HG03521 (cell line): Measurements from ENCODE around the gene SMARCA1.

ENCODE experiments used
- ATAC-seq: cut with Tn5 transposase; IDR thresholded peaks from one replicate; pipeline ENCODE4 v1.9.1; 2021; ENCODE audit warnings: mild to moderate bottlenecking, moderate library complexity; ENCODE audit not compliant: unreplicated experiment

SMARCA1 gene

DNA sequence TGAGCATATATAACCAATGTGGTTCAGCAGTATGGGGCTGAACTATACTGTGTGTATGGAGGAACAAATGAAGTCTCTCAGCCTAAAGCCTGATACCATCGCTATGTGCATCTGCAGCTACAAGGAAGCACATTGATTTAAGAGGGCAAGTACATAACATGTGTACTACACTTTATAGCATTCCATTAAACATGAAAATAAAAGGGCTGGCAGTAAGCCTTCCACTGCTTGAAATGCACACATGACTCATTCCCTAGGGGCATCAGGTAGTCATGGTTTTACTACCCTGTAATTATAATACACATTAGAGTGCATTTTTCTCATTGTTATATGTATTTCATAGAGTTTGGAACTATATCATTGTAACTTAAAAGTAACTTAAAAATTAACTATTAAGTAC is 51.2 kb downstream of the SMARCA1 start:
- no peak for ATAC-seq

DNA sequence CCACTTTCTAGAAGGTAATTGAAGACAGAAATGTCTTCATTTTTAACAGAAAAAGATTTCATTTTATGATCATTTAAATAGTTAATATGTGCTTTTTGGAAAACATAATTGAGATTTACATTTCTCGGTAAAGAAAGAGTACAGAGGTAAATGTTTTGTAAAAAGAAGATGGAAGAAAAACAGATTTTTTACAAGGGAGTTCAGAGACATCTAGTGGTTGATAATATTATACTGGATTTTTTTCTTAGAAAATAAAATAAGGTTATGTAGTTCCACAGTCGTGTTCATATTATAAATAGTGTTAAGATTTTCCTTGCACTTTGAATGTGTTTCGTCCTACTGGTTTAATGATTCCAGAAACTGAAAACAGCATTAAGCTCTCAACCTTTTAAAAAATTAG is 60.6 kb downstream of the SMARCA1 start:
- ATAC-seq: no peak

DNA sequence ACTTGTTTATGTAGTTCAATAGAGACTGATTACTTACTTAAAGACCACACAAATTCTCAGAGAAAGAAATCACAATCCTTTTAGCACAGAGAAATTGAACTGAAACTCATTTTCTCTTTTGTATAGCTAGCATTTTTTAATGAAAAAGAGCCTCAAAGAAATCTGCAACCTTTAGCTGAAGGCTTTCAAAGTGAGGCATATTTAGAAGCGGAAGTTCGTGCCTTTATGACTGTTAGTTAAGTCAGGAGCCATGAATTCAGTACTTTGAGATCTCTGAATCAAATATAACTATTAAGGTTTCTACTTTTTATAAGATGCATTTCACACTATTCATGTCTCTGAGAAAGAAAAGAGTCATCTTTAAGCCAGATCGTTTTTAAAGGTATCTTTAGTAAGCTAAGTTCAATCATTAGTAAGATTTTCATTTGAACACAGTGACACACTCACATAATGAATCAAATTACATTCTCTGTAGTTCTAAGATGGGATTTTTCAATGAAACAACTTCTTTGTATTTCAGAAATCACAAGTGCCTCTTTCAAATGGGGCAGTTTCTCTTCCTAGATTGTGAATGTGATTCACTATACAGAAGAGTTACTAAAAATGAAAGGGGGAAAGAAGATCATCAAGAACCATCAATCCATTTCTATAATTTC is 61.4 kb downstream of the SMARCA1 start:
- ATAC-seq: no peak

DNA sequence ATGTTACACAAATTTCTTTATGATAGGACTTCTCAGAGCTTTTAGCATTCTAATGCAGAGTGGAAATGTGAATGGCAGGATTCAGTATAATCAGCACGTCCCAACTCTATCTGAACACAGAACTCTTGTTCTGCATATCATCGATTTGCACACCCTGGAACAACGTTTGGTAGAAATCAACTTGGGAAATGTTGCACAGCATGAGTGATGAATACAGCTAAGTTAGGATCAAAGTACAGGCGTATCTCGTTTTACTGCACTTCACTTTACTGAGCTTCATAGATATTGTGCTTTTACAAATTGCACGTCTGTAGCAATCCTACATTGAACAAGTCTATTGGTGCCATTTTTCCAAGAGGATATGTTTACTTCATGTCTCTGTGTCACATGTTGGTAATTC is 70.8 kb downstream of the SMARCA1 start:
- no peak for ATAC-seq

DNA sequence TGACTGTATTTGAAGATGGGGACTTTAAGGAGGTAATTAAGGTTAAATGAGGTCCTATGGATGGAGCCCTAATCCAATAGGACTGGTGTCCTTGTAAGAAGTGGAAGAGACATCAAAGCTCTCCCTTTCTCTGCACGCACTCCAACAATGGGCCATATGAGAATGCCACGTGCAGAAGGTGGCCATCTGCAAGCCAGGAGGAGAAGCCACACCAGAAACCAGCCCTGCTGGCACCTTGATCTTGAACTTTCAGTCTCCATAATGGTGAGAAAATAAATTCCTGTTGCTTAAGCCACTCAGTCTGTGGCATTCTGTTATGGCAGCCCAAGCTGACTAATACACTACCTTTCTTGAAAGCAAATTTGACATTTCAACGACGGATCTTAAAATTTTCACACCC is 73.2 kb downstream of the SMARCA1 start:
- ATAC-seq: no peak

DNA sequence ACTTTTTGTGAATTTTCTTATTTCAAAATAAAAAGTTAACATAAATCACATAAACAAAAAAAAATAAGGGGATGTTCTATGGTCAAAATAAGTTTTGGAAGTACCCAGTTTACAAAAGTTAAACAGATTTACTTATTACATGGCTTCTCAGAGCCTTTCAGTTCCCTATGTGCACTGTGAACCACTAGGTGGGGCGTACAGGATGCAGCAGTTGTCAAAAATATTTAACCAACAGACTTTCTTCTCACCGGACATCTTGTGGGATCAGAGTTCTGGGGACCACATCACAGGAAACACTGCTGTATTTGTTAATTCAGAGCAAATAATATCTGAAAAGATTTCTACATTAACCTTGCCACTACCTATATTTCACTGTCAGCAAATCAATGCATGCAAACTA is 74.1 kb downstream of the SMARCA1 start:
- ATAC-seq: no peak

DNA sequence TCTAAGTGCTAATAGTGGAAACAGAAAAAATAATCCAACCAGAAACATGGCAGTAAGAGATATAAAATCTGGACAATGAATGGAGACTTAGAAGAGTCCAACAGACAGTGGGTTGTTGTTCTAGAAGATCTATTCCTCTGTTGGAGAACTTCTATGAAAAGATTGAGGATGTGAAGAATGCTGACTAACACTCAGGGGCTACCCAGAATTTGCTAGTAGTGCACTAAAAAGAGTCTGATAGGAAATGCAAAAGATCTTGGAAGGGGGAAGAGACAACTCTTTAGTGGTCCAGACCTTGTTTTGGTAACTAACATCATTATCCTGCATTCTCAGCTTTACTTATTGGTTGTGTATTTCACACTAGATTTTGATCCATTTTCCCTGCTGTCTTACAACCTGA is 77.9 kb downstream of the SMARCA1 start:
- ATAC-seq: no peak

DNA sequence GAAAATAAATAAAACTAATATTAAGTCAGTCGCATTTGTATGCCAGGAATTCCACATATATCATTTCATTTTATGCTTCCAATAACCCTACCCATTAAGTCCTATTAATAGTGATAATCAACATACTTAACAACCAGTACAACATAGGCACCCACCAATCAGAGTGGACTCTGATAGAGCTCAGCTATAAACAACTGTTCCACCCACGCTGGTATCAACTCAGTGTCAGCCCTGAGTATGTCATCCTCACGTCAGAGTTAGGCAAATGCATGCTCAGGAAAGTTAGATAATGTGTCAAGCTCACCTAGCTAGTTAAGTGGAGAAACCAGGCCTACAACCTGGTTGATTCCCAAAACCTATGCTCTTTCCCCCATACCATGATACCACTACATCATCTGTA is 89.3 kb downstream of the SMARCA1 start:
- ATAC-seq: no peak

DNA sequence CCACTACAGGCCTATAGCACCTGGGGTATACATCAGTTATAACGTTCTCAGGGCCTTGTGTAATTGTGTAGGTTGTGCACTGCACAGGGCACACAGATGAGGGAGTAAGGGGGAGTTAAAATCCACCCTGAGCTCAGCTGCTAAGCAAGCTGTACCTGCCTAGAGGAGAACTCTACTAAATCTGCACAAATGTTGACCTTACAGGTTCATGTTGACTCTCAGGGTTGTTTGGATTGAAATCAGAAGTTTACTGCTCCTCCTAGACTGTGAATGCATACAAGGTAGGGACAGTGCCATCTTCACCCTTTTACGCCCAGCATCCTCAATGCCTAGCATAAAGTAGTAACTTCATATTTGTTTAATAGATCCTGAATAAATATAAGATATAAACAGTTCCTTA is 89.8 kb downstream of the SMARCA1 start:
- no peak for ATAC-seq

DNA sequence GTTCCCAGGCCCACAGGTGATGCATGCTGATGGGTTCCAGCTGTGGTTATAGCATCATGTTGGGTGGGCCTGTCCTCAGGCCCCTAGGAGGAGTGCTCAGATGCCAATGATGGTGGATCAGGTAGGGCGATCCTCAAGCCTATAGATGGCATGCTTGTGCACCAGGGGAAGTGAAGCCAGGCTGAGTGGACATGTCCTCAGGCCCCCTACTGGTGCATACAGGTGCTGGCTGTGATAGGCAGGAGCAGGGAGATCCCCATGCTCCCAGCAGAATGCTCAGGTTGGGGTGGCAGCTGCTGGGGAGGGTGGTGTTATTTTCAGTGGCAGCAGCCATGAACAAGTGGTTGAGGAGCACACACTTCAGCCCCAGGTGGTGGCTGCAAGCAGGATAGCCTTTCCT is 96.0 kb downstream of the SMARCA1 start:
- ATAC-seq: no peak

DNA sequence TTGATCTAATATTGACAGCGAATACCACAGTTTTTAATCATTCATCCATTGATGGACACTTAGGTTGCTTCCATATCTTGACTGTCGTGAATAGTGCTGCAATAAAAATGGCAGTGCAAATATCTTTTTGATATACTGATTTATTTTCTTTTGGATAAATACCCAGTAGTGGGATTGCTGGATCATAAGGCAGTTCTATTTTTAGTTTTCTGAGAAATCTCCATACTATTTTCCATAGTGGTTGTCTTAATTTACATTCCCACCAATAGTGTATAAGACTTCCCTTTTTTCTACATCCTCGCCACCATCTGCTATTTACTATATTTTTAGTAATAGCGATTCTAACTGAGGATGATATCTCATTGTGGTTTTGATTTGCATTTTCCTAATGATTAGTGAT is 100.1 kb downstream of the SMARCA1 start:
- no peak for ATAC-seq

DNA sequence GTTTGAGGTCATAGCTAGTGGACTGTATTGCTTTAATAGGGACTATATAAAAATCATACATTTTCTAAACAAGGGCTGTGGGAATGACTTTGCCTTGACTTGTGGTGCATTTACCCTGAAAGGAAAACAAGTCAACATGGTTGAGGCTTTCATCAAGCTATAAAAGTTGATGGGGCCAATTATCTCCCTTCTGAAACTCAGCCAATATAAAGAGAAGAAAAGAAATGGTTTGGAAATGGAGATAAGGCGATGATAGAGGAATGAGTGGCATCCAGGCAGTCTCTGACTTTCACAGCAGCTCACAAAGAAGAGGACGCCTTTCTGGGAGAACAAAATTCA is 118.7 kb downstream of the SMARCA1 start:
- ATAC-seq: no peak

DNA sequence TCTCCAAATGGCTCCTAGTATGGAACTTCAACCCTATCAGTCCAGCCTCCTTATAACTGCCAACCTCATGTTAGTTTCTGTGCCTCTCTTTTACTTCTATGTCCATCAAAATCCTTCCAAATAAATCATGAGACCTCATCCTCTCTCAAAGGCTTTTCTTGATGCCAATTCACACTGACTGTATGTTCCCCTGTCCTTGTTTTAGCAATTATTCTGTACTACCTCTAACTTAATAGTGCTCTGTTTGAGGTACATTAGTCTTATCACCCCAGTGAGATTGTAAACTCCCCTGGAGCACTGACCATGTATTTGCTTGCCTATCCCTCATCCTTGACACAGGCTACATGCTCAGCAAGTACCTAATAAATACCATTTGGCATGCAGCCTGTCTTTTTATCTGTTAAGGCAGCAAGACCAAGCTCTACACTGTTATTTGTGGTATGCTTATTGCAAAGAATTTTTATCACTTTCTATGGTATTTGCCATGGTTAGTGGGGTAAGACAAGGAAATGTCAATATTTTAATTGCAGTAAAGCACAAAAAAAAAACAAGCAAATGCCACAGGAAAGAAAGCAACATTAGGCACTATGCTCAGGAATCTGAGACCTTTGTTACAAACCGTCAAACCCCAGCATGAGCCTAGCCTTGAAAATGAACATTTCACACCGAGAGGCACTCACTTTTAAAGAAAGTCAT is 119.2 kb downstream of the SMARCA1 start:
- ATAC-seq: no peak
